ENCODE data around the gene B9D1. TPM values are rescaled to one million over a fixed set of nuclear protein-coding genes. Genes with fewer than 3 reads are reported as not detected.
A peak's percentile ranks its signal among the peaks of the same experiment; 100 is the strongest.

B9D1 gene
- total RNA-seq, 1 donor from 2014 or later = 19.8 TPM

DNA sequence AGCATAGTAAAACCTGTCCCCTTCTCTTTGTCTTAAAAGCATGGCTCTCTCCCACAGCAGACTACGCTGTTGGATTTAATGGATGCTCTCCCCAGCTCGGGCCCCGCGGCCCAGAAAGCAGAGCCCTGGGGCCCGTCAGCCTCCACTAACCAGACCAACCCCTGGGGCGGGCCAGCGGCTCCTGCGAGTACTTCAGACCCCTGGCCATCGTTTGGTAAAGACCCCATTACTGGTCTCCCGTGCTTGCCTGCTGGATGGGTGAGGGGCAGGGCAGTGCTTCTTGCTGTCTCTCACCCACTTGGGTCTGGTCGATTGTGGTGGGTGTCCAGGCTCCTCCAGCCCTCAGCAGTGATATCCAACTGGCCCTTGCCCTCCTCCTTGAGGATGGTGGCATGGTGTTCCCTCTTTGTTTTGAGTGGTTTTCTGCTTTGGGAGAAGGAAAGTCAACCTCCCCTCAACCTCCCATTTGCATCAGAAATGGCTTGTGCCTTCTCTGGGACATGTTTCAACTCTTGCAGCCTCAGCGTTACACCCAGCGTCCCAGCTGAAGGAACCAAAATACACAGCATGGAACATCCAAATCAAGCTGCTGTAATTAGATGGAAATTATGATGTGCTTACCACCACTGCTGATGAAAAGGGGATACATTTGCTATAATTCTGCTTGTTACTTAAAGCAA is 49.3 kb downstream of the B9D1 start:
- ATAC-seq = no peak
- DNase-seq (ENCODE audit: low spot score) = no peak
- intact Hi-C loops (cut with DNase I) = no loop called here

DNA sequence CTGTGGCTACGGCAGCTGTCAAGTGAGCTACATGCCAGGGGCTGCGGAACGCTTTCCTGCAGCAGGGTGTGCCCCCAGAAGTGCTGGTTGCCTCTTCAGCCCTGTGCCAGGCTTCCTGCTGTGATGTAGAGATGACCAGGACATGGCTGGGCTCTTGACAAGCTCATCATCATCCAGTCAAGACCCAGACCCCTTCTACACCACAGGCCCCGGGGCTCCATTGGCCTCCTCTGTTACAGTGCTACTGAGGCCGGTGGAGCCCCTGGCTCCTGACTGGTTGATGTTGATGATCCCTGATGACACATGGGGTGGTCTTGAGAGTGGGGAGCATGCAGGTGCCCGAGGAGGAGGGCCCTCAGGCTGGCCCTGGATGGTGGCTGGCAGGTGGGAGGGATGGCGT is 50.1 kb downstream of the B9D1 start:
- ATAC-seq (no peak), DNase-seq (ENCODE audit: low spot score) (no peak)
- intact Hi-C loops (cut with DNase I) = no loop called here

GRCh38 chr17:19311421-19312215 is 50.9 kb downstream of the B9D1 start:
- ATAC-seq (no peak), DNase-seq (ENCODE audit: low spot score) (no peak)
- intact Hi-C loops (cut with DNase I) = no loop called here

DNA sequence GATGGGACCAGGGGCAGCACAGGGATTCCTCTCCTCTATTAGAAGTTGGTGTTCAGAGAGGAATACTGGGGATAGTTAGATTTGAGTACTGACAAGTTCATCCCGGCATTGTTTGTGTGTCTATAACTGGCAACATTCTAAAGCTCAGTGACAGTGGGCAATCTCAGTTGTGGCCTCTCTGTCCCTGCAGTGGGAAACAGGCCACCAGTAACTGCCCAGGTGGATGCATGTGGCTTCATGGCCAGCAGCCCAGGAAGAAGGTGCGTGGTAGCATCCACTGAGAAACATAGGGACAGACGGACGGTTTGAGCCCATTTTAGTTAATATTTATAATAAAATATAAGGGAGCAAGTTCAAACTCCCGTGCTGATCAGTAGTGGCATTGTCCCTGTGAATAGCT is 51.5 kb downstream of the B9D1 start:
- no peak for ATAC-seq
- intact Hi-C loops (cut with DNase I) = no loop called here
- DNase-seq (ENCODE audit: low spot score) = no peak

- DNase-seq (ENCODE audit: low spot score) = no peak
- ATAC-seq = no peak
- intact Hi-C loops (cut with DNase I) = no loop called here
Observed at GRCh38 chr17:19310151-19310550, 52.4 kb downstream of the B9D1 start.

GRCh38 chr17:19309701-19310100 is 52.8 kb downstream of the B9D1 start:
- ATAC-seq (no peak), DNase-seq (ENCODE audit: low spot score) (no peak)
- intact Hi-C loops (cut with DNase I) = no loop called here

GRCh38 chr17:19308398-19308797 is 54.1 kb downstream of the B9D1 start:
- intact Hi-C loops (cut with DNase I) = no loop called here

DNA sequence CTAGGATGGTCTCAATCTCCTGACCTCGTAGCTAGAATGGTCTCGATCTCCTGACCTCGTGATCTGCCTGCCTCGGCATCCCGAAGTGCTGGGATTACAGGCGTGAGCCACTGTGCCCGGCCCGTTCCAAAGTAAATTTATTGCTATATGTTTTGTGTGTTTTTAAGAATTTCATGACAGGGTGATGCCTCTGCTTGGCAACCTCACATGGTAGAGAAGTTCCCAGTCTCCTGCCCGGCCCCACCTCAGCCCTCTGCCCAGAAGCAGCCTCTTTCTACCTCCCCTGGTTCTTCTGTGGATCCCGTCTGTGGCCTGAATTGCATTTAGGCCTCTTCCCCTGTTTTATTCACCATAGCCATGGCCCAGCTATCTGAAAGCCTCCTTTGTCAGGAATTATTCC is 55.0 kb downstream of the B9D1 start:
- no peak for DNase-seq (ENCODE audit: low spot score)
- intact Hi-C loops (cut with DNase I) = no loop called here
- ATAC-seq = no peak

More at GRCh38 chr17:19308398-19308797, 54.1 kb downstream of the B9D1 start:
- no peak for ATAC-seq
- no peak for DNase-seq (ENCODE audit: low spot score)

- DNase-seq (ENCODE audit: low spot score) = no peak
- intact Hi-C loops (cut with DNase I) = no loop called here
- ATAC-seq = peak; percentile 54
Observed at GRCh38 chr17:19306160-19307111, 56.1 kb downstream of the B9D1 start.

DNA sequence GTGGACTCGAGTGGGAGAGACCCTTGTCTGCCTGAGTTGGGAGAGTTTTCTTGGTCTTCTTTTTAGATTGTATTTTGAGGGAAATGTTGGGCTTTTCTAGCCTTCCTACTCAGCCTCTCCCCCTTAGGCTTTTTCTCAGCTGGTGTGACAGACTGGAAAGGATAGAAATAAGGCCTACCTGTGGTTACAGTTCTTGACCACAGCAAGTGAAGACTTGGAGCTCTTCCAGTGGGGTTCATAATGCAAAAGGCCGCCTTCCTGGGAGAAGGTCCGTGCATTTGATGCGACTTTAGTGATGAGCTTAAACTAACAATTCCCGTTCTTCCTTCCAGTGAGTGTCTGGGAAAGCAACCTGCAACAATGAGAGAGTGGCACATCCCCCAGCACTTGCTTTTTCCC is 56.8 kb downstream of the B9D1 start:
- intact Hi-C loops (cut with DNase I) = no loop called here
- DNase-seq (ENCODE audit: low spot score) (no peak), ATAC-seq (no peak)

- DNase-seq (ENCODE audit: low spot score) (no peak), ATAC-seq (no peak)
- intact Hi-C loops (cut with DNase I) = no loop called here
Observed at GRCh38 chr17:19305256-19305655, 57.3 kb downstream of the B9D1 start.

- DNase-seq (ENCODE audit: low spot score) = no peak
- intact Hi-C loops (cut with DNase I) = no loop called here
Observed at GRCh38 chr17:19304751-19305150, 57.8 kb downstream of the B9D1 start.

GRCh38 chr17:19304209-19304608 is 58.3 kb downstream of the B9D1 start:
- intact Hi-C loops (cut with DNase I) = no loop called here
- no peak for DNase-seq (ENCODE audit: low spot score)
- peak; percentile 72 for ATAC-seq

More at GRCh38 chr17:19304751-19305150, 57.8 kb downstream of the B9D1 start:
- no peak for ATAC-seq

DNA sequence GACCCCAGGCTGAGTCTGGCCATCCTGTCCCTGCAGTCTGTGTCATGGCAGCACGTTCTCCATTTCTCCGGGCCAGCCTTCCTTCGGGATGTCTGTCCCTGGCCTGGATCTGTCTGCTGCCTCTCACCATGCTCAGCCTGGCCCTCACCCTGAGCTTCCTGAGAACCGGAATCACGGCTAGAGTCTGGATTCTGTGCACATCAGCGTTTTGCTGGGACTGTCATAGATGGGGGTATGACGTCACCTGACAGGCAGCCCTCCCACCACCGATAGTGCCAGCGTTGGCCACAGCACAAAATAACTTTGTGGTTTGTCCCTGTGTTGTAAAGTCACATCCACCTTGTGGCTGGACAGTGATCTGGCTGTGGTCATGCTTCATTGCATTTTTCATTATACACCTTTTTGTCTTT is 59.2 kb downstream of the B9D1 start:
- no peak for DNase-seq (ENCODE audit: low spot score)
- peak; percentile 1 for ATAC-seq
- intact Hi-C loops (cut with DNase I) = no loop called here

DNA sequence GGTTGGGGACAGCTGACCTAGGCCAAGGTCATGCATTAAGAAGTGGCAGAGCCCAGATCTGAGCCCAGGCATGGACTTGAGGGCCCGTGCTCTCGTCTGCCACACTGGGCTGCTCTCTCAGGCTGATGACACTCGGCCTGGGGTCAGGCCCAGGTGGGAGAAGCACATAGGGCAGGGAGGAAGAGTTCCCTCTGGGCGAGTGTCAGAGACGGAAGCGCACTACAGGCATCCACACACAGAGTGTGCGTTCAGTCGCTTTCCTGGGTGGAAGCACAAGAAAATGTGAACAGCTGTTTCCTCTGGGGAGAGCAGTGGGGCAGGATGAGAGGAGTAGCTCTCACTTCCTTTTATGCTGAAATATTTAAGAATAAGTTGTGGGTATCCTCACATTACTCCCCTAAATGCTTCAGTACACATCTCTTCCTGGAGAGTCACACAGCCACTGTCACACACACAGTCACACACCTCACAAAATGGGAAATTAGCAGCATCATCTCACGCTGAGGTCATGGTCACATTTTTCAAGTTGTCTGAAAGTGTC is 59.7 kb downstream of the B9D1 start:
- peak; percentile 58 for ATAC-seq
- intact Hi-C loops (cut with DNase I) = no loop called here

DNA sequence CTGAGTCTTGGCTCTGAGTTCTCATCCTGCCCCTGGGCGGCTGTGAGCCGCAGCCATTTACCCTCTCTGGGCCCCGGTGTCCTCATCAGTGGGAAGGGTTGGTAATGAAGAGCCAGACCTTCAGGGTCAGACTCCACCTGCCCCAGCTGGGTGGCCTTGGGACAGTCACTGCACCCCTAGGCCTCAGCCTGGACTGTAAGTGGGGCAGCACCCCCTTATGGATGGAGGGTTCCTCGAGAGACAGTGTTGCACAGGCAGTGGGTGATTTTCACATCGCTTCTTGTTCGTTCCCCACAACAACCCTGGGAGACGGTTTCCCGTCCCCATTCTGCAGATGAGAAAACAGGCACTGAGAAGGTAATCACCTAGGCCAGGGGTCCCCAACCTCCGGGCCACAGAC is 60.5 kb downstream of the B9D1 start:
- DNase-seq (ENCODE audit: low spot score) (no peak), ATAC-seq (no peak)
- intact Hi-C loops (cut with DNase I) = no loop called here

More for the DNA sequence above, 59.7 kb downstream of the B9D1 start:
- DNase-seq (ENCODE audit: low spot score) = no peak

DNA sequence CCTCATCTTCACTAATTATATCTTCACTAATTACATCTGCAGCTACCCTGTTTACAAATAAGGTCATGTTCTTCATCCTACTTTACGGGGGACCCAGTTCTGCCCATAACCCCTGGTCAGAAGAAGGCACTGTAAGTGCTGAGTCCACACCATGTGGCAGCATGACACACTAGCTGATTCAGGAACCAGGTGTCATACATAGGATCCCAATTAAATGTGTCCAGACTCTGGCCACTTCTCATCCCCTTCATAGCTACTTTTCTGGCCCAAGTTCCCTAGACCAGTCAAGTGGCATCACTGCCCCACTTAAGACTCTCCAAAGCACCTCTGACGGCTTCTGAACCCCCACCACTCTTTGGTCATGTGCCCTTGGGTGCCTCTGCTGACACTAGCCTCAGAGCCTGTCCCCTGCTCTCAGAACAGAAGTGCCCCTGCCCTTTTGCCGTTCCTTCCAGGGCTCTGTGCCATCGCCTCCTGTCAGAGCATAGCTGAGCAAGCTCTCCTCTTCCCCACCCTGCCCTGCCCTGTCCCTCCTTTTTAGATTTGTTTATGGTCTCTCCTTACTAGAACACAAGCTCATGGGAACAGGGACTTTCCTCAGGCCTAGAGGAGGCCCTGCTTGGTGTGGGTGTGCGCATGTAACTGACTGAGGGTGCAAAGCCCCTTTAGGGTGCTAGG is 61.1 kb downstream of the B9D1 start:
- DNase-seq (ENCODE audit: low spot score) (no peak), ATAC-seq (peak; percentile 4)
- intact Hi-C loops (cut with DNase I) = no loop called here

DNA sequence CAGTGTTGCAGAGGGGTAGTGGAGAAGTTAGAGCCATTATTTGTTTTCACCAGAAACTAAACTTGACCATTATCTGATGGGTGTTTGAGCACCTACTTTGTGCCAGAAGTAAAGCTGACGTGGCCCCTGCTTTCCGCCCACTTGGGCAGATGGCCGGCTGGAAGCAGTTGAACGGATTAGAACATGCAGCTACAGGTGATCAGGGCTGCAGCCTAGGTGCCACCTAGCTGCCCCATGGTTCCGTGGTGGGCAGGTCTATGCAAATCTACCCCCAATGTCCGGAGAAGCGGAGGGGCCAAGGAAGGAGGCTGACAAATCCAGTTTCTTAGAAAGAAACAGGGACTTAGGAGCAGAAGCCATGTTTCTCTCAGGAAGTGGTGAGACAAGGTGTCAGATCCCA is 62.7 kb downstream of the B9D1 start:
- ATAC-seq (no peak), DNase-seq (ENCODE audit: low spot score) (no peak)
- intact Hi-C loops (cut with DNase I) = no loop called here
